HG03095 (cell line): ENCODE measurements around the gene BEST2.

Source experiments
- ATAC-seq: cut with Tn5 transposase; IDR thresholded peaks from one replicate; pipeline ENCODE4 v1.9.1; 2021; ENCODE audit warnings: moderate library complexity; ENCODE audit not compliant: unreplicated experiment

Gene BEST2

GRCh38 chr19:12730064-12730463 is 21.5 kb upstream of the BEST2 start:
- ATAC-seq, result no peak

- ATAC-seq, result no peak
Measured at GRCh38 chr19:12731337-12731736, 20.3 kb upstream of the BEST2 start.

GRCh38 chr19:12733369-12734214 is 18.0 kb upstream of the BEST2 start:
- no peak for ATAC-seq

- peak; percentile 73 for ATAC-seq
Measured at GRCh38 chr19:12736995-12737834, 14.4 kb upstream of the BEST2 start, which contains the start of gene GET3. Gene GET3 (plus strand): TSS chr19:12737497. CDS start chr19:12737506, 9 bp downstream.

GRCh38 chr19:12737835-12738351 is 13.7 kb upstream of the BEST2 start:
- no peak for ATAC-seq

GRCh38 chr19:12745166-12745897 is 6.3 kb upstream of the BEST2 start:
- no peak for ATAC-seq

GRCh38 chr19:12748489-12748888 is 3.1 kb upstream of the BEST2 start:
- ATAC-seq, result no peak

GRCh38 chr19:12749938-12750521 is 1.6 kb upstream of the BEST2 start:
- no peak for ATAC-seq

GRCh38 chr19:12750851-12751250 is 740 bp upstream of the BEST2 start:
- ATAC-seq, result no peak

GRCh38 chr19:12752056-12752781 is 628 bp downstream of the BEST2 start:
- ATAC-seq, result no peak

GRCh38 chr19:12754465-12755196 is 3.0 kb downstream of the BEST2 start:
- ATAC-seq, result no peak

- ATAC-seq, result no peak
Measured at GRCh38 chr19:12756150-12756883, 4.7 kb downstream of the BEST2 start.

- no peak for ATAC-seq
Measured at GRCh38 chr19:12757544-12758274, 6.1 kb downstream of the BEST2 start.

GRCh38 chr19:12759686-12760085 is 8.1 kb downstream of the BEST2 start:
- no peak for ATAC-seq

GRCh38 chr19:12763100-12763499 is 11.5 kb downstream of the BEST2 start:
- ATAC-seq, result no peak

- no peak for ATAC-seq
Measured at GRCh38 chr19:12764698-12765097, 13.1 kb downstream of the BEST2 start.

- ATAC-seq, result peak; percentile 52
Measured at GRCh38 chr19:12766051-12766521, 14.5 kb downstream of the BEST2 start.

- ATAC-seq, result no peak
Measured at GRCh38 chr19:12767150-12767549, 15.6 kb downstream of the BEST2 start.
